B cell (primary cell): ENCODE measurements around the gene TMEM163.

Experiments
- EZH2 ChIP-seq: IDR thresholded peaks from 2 replicates; pipeline ENCODE4 v1.6.1; 2012; ENCODE audit warnings: borderline replicate concordance, low read depth, mild to moderate bottlenecking, moderate library complexity, low read length; ENCODE audit not compliant: insufficient read depth, poor library complexity, severe bottlenecking
- TF ChIP-seq, protein P1 (sequence below): fragments of 200-600 bp; IDR thresholded peaks from one replicate; pipeline ENCODE4 v1.8.0; 2022; ENCODE audit warnings: antibody characterized with exemption, mild to moderate bottlenecking

- TF ChIP-seq, protein P1, sequence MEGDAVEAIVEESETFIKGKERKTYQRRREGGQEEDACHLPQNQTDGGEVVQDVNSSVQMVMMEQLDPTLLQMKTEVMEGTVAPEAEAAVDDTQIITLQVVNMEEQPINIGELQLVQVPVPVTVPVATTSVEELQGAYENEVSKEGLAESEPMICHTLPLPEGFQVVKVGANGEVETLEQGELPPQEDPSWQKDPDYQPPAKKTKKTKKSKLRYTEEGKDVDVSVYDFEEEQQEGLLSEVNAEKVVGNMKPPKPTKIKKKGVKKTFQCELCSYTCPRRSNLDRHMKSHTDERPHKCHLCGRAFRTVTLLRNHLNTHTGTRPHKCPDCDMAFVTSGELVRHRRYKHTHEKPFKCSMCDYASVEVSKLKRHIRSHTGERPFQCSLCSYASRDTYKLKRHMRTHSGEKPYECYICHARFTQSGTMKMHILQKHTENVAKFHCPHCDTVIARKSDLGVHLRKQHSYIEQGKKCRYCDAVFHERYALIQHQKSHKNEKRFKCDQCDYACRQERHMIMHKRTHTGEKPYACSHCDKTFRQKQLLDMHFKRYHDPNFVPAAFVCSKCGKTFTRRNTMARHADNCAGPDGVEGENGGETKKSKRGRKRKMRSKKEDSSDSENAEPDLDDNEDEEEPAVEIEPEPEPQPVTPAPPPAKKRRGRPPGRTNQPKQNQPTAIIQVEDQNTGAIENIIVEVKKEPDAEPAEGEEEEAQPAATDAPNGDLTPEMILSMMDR = no peak
- no peak for TF ChIP-seq EZH2
Observed at GRCh38 chr2:134455426-134455825, 263.4 kb downstream of the TMEM163 start.
